Activated CD4-positive, alpha-beta T cell treated with anti-CD3 and anti-CD28 coated beads for 4 hours (primary cell): ENCODE measurements around the gene UBE2L3.
"Not testable (repeated sequence)": the region's sequence is repeated elsewhere in the genome, so short reads cannot be mapped to it uniquely, and the experiment has no call there.

ENCODE experiments used
- DNase-seq, 2 donors: peaks; one replicate each; pipeline ENCODE4 v3.0.0-alpha.2; 2020

Gene UBE2L3

GRCh38 chr22:21573293-21573734 is 5.8 kb downstream of the UBE2L3 start:
- DNase-seq: no peak

- no peak for DNase-seq
These were observed 6.4 kb downstream of the UBE2L3 start for GRCh38 chr22:21573750-21574494.

GRCh38 chr22:21579474-21579851 is 11.9 kb downstream of the UBE2L3 start:
- no peak for DNase-seq

- not testable (repeated sequence) for DNase-seq
These were observed 13.1 kb downstream of the UBE2L3 start for GRCh38 chr22:21580623-21581007.

GRCh38 chr22:21581009-21581713 is 13.6 kb downstream of the UBE2L3 start:
- DNase-seq: not testable (repeated sequence)

GRCh38 chr22:21582801-21583740 is 15.6 kb downstream of the UBE2L3 start:
- no peak for DNase-seq

GRCh38 chr22:21585389-21585788 is 17.9 kb downstream of the UBE2L3 start:
- DNase-seq: no peak

- no peak for DNase-seq
These were observed 20.5 kb downstream of the UBE2L3 start for GRCh38 chr22:21587803-21588611.

- no peak for DNase-seq
These were observed 21.9 kb downstream of the UBE2L3 start for GRCh38 chr22:21589396-21589795.

- no peak for DNase-seq
These were observed 23.5 kb downstream of the UBE2L3 start for GRCh38 chr22:21590809-21591641.

GRCh38 chr22:21591695-21592094 is 24.2 kb downstream of the UBE2L3 start:
- no peak for DNase-seq

- no peak for DNase-seq
These were observed 24.9 kb downstream of the UBE2L3 start for GRCh38 chr22:21592422-21592821.

- DNase-seq: no peak
These were observed 26.1 kb downstream of the UBE2L3 start for GRCh38 chr22:21593406-21594232.

- DNase-seq: no peak
These were observed 27.4 kb downstream of the UBE2L3 start for GRCh38 chr22:21594865-21595452.

GRCh38 chr22:21596356-21597135 is 29.0 kb downstream of the UBE2L3 start:
- not testable (repeated sequence) for DNase-seq

- no peak for DNase-seq
These were observed 30.8 kb downstream of the UBE2L3 start for GRCh38 chr22:21598302-21598701.

- DNase-seq: no peak
These were observed 31.8 kb downstream of the UBE2L3 start for GRCh38 chr22:21599053-21599893.

GRCh38 chr22:21602579-21602978 is 35.1 kb downstream of the UBE2L3 start:
- DNase-seq: no peak
